Caco-2 (cell line): ENCODE results near the gene CDHR5. TPM values are rescaled to one million over a fixed set of nuclear protein-coding genes. Genes with fewer than 3 reads are reported as not detected.
A peak's percentile ranks its signal among the peaks of the same experiment; 100 is the strongest.

ENCODE experiments used
- BruUV-seq: library from RNA; stranded (reverse); fragments of 400-500 nt; replicated peaks from 2 replicates; lab custom pipeline; 2021; lab: Mats Ljungman, UMichigan
- CTCF ChIA-PET: fragments of 300-600 bp; sonication (Branson Sonifier 250); formaldehyde crosslinking; loops from one replicate; lab custom pipeline; 2022; ENCODE audit warnings: antibody characterized with exemption; lab: Charles Lee
- POLR2A ChIA-PET: fragments of 300-600 bp; sonication (Branson Sonifier 250); formaldehyde crosslinking; loops from one replicate; lab custom pipeline; 2022; ENCODE audit warnings: antibody characterized with exemption; lab: Charles Lee
- DNase-seq, 2 experiments: peaks; one replicate each; pipeline versions ENCODE4 v3.0.0 to v3.0.0-alpha.2; 2020 to 2022
- H3K27me3 ChIP-seq: replicated peaks from 2 replicates; pipeline ENCODE4 v1.6.0; 2011; ENCODE audit warnings: low read length; ENCODE audit not compliant: control insufficient read depth, insufficient read depth
- H3K36me3 ChIP-seq: 2 replicates; pipeline ENCODE4 v1.5.1; 2011; ENCODE audit warnings: low read length; ENCODE audit not compliant: control insufficient read depth, insufficient read depth
- H3K4me1 ChIP-seq: fragments of 250-450 bp; sonication (Bioruptor Pico); 2 replicates; pipeline ENCODE4 v1.5.1; 2020; ENCODE audit warnings: mild to moderate bottlenecking
- H3K4me3 ChIP-seq: 2 replicates; pipeline ENCODE4 v1.5.1; 2011; ENCODE audit warnings: low read depth, mild to moderate bottlenecking, control low read depth, low read length
- H3K9me3 ChIP-seq: fragments of 250-450 bp; sonication (Bioruptor Pico); 2 replicates; pipeline ENCODE4 v1.5.1; 2020; ENCODE audit warnings: mild to moderate bottlenecking, moderate library complexity
- H3K27ac Mint-ChIP-seq: one replicate; pipeline ENCODE4 v1.8.0; 2022; ENCODE audit warnings: mixed read lengths; ENCODE audit not compliant: unreplicated experiment
- H3K27me3 Mint-ChIP-seq: one replicate; pipeline ENCODE4 v1.8.0; 2022; ENCODE audit warnings: mixed read lengths; ENCODE audit not compliant: insufficient read depth, unreplicated experiment
- H3K36me3 Mint-ChIP-seq: one replicate; pipeline ENCODE4 v1.8.0; 2022; ENCODE audit warnings: mild to moderate bottlenecking, mixed read lengths; ENCODE audit not compliant: insufficient read depth, unreplicated experiment
- H3K4me1 Mint-ChIP-seq: one replicate; pipeline ENCODE4 v1.8.0; 2022; ENCODE audit warnings: low read depth, mixed read lengths; ENCODE audit not compliant: unreplicated experiment
- H3K4me3 Mint-ChIP-seq: one replicate; pipeline ENCODE4 v1.8.0; 2022; ENCODE audit warnings: mild to moderate bottlenecking, moderate library complexity, mixed read lengths; ENCODE audit not compliant: unreplicated experiment
- H3K9me3 Mint-ChIP-seq: one replicate; pipeline ENCODE4 v1.8.0; 2022; ENCODE audit warnings: mixed read lengths; ENCODE audit not compliant: unreplicated experiment
- intact Hi-C: fragments of 100-400 bp; cut with micrococcal nuclease; formaldehyde crosslinking; loops from one replicate; pipeline ENCODE4 v1.10.0; 2022; ENCODE audit not compliant: unreplicated experiment
- total RNA-seq: library from RNA; stranded (reverse); gene quantifications from 2 replicates; pipeline ENCODE4 v1.2.3, GENCODE V29; 2022
- TF ChIP-seq, protein P1 (sequence below), 2 experiments: fragments of 200-600 bp in 1 of 2; IDR thresholded peaks; 1 replicate in 1 of 2; 2 replicates in 1 of 2; pipeline versions ENCODE4 v1.5.1 to v1.8.0; 2011 to 2022; ENCODE audit warnings: antibody characterized with exemption in 1 of 2, control low read depth in 1 of 2, inconsistent platforms in 1 of 2, low read depth in 1 of 2, low read length in 1 of 2, mild to moderate bottlenecking in 1 of 2, moderate library complexity in 1 of 2; ENCODE audit not compliant: insufficient read depth in 1 of 2, severe bottlenecking in 1 of 2, unreplicated experiment in 1 of 2

The CDHR5 gene
- total RNA-seq, 1 experiment from 2014 or later: 42.0 TPM

DNA sequence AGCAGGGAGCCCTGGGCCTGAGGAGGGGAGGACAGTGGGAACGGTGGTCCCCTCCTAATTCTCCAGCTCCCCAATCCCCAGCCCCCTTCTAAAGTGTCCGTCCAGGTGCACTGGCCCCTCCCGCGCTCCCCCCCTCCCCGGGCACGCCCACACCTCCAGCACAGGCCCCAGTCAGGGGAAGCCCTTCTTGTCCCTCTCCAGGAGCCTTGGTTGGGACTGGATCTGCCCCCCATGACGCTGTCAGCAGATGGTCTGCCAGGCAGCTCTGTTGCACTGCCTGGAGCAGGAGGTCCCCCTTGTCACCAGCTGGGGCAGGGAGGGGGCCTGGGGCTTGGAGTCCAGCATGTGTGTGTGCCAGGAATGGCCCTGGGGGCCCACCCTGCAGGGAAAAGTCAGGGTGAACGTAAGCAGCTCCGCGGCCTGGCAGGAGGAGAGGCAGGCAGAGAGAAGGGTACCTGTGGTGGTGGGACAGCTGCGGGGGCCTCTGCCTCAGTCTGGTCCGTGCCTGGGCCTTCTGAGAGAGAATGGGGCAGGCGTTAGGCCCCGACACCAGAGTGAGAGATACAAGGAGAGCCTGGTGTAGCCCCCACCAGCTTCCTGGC is 10.6 kb downstream of the CDHR5 start:
- Histone ChIP-seq H3K9me3 (no peaks in the 10 kb centered on the region), H3K4me1 (peaks cover 27% of the 10 kb centered on the region), H3K36me3 (peaks cover 9% of the 10 kb centered on the region), H3K4me3 (no peak overlapping the region), H3K27me3 (no peaks in the 10 kb centered on the region)
- Mint-ChIP-seq H3K4me3 (peak overlapping the region; percentile 81), H3K27ac (peak overlapping the region; percentile 81), H3K27me3 (no peaks in the 10 kb centered on the region), H3K9me3 (no peaks in the 10 kb centered on the region), H3K36me3 (peaks cover 92% of the 10 kb centered on the region), H3K4me1 (peaks cover 5% of the 10 kb centered on the region)
- intact Hi-C loops: loop anchor here (5.0 kb wide), 1 partner anchor 37 kb away; the partner anchor contains the start of gene PHRF1
- no peak for DNase-seq
- ChIA-PET CTCF (interaction anchor here (0.6 kb wide), 1 partner anchor 231 kb away, joined by 3 read pairs; no protein-coding TSS in a partner anchor), POLR2A (interaction anchor here (0.8 to 1.6 kb wide), 2 partner anchors 59 to 133 kb away, joined by 3 to 5 read pairs; partner anchors contain the start of gene TALDO1)
- TF ChIP-seq, protein P1, sequence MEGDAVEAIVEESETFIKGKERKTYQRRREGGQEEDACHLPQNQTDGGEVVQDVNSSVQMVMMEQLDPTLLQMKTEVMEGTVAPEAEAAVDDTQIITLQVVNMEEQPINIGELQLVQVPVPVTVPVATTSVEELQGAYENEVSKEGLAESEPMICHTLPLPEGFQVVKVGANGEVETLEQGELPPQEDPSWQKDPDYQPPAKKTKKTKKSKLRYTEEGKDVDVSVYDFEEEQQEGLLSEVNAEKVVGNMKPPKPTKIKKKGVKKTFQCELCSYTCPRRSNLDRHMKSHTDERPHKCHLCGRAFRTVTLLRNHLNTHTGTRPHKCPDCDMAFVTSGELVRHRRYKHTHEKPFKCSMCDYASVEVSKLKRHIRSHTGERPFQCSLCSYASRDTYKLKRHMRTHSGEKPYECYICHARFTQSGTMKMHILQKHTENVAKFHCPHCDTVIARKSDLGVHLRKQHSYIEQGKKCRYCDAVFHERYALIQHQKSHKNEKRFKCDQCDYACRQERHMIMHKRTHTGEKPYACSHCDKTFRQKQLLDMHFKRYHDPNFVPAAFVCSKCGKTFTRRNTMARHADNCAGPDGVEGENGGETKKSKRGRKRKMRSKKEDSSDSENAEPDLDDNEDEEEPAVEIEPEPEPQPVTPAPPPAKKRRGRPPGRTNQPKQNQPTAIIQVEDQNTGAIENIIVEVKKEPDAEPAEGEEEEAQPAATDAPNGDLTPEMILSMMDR (IDR thresholded peaks at IDR 0.05; ENCODE audit: insufficient read depth in 1 of 2, low read depth in 1 of 2, low read length in 1 of 2, severe bottlenecking in 1 of 2, unreplicated experiment in 1 of 2): no peak
- no TSS peak for BruUV-seq

DNA sequence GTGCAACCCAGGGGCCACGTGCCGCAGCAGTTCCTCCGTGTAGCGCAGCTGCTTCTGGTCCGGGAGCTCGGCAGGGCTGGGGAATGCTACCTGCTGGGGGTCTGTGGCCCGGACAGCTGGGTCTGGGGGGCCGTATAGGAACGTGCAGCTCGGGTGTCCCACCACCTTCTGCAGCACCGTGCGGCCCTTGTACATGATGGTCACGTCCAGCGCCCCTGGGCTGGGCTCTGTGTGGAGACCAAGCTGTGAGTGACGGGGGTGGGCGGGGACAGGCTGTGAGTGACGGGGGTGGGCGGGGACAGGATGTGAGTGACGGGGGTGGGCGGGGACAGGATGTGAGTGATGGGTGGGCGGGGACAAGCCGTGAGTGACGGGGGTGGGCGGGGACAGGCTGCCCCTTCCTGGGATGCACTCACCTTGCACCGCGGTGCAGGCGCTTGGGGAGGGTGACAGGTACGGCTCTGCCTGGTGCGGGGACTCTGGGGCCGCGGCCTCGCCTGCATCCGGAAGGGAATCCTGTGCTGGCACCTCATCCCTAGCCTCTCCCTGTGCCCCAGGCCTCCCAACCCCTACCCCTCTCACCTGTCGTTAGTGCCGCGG is 11.3 kb downstream of the CDHR5 start:
- peaks cover 93% of the 10 kb centered on the region for H3K36me3 Mint-ChIP-seq
- no peak overlapping the region for H3K4me3 ChIP-seq
- ChIA-PET POLR2A (interaction anchor here (0.8 to 1.6 kb wide), 2 partner anchors 59 to 134 kb away, joined by 3 to 5 read pairs; partner anchors contain the start of gene TALDO1), CTCF (interaction anchor here (0.6 kb wide), 2 partner anchors 25 to 231 kb away, joined by 3 to 4 read pairs; no protein-coding TSS in a partner anchor)
- H3K36me3 ChIP-seq: peaks cover 9% of the 10 kb centered on the region
- DNase-seq: peak; percentile 83 to 88
- H3K9me3 Mint-ChIP-seq: no peaks in the 10 kb centered on the region
- H3K4me1 Mint-ChIP-seq: peaks cover 5% of the 10 kb centered on the region
- no peaks in the 10 kb centered on the region for H3K27me3 Mint-ChIP-seq
- H3K9me3 ChIP-seq: no peaks in the 10 kb centered on the region
- intact Hi-C loops: loop anchor here (5.0 kb wide), 1 partner anchor 36 kb away; the partner anchor contains the start of gene PHRF1
- BruUV-seq: no TSS peak
- TF ChIP-seq, protein P1 (IDR thresholded peaks at IDR 0.05; ENCODE audit: insufficient read depth in 1 of 2, low read depth in 1 of 2, low read length in 1 of 2, severe bottlenecking in 1 of 2, unreplicated experiment in 1 of 2): no peak
- no peaks in the 10 kb centered on the region for H3K27me3 ChIP-seq
- H3K4me1 ChIP-seq: peaks cover 27% of the 10 kb centered on the region
- H3K27ac Mint-ChIP-seq: peak overlapping the region; percentile 81
- no peak overlapping the region for H3K4me3 Mint-ChIP-seq

DNA sequence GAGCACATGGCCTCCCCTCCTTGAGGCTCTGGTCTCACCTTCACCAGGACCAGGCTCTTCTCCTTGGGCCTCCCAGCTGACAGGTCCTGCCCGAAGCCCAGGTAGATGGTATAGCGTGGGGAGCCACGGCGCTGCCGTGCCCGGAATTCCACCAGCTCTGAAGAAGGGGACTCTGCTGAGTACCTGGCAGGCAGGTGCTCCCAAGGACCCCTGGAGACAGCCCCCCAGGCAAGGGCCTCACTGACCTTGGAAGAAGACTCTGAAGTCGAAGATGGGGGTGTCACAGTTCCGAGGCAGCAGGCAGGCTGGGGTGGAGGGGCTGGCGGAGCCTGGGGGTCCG is 11.8 kb downstream of the CDHR5 start:
- Histone ChIP-seq H3K36me3 (peaks cover 9% of the 10 kb centered on the region), H3K27me3 (no peaks in the 10 kb centered on the region), H3K9me3 (no peaks in the 10 kb centered on the region), H3K4me1 (peaks cover 27% of the 10 kb centered on the region), H3K4me3 (no peak overlapping the region)
- no peak for DNase-seq
- no peak overlapping the region for H3K4me3 Mint-ChIP-seq
- POLR2A ChIA-PET: interaction anchor here (1.6 kb wide), 1 partner anchor 58 kb away, joined by 5 read pairs; no protein-coding TSS in a partner anchor
- H3K36me3 Mint-ChIP-seq: peaks cover 93% of the 10 kb centered on the region
- peaks cover 5% of the 10 kb centered on the region for H3K4me1 Mint-ChIP-seq
- no TSS peak for BruUV-seq
- peak overlapping the region; percentile 58 for H3K27ac Mint-ChIP-seq
- no peaks in the 10 kb centered on the region for H3K9me3 Mint-ChIP-seq
- intact Hi-C loops: loop anchor here (5.0 kb wide), 1 partner anchor 36 kb away; the partner anchor contains the start of gene PHRF1
- TF ChIP-seq, protein P1 (IDR thresholded peaks at IDR 0.05; ENCODE audit: insufficient read depth in 1 of 2, low read depth in 1 of 2, low read length in 1 of 2, severe bottlenecking in 1 of 2, unreplicated experiment in 1 of 2): no peak
- CTCF ChIA-PET: interaction anchor here (0.6 kb wide), 1 partner anchor 25 kb away, joined by 4 read pairs; no protein-coding TSS in a partner anchor
- no peaks in the 10 kb centered on the region for H3K27me3 Mint-ChIP-seq
